Sigmoid colon (tissue), 7 donors: ENCODE results near the gene ACSM4. TPM values are rescaled to one million over a fixed set of nuclear protein-coding genes. Genes with fewer than 3 reads are reported as not detected.

Source experiments
- DNase-seq: peaks from one replicate; pipeline ENCODE4 v3.0.0-alpha.2; 2019
- H3K27ac ChIP-seq, 4 donors: fragments of 200-600 bp; sonication (generic); one replicate each; pipeline ENCODE4 v1.5.1; 2016 to 2019; ENCODE audit warnings: mild to moderate bottlenecking in 1 of 4
- H3K27me3 ChIP-seq, 3 donors: fragments of 200-600 bp; sonication (generic); one replicate each; pipeline ENCODE4 v1.5.1; 2019; ENCODE audit warnings: mild to moderate bottlenecking in 1 of 3
- H3K36me3 ChIP-seq, 4 donors: fragments of 200-600 bp; sonication (generic); one replicate each; pipeline ENCODE4 v1.5.1; 2016 to 2019
- H3K4me1 ChIP-seq, 4 donors: fragments of 200-600 bp; sonication (generic); one replicate each; pipeline ENCODE4 v1.5.1; 2017 to 2019
- H3K4me3 ChIP-seq, 4 donors: fragments of 200-600 bp; sonication (generic); one replicate each; pipeline ENCODE4 v1.5.1; 2017 to 2019; ENCODE audit warnings: mild to moderate bottlenecking in 2 of 4, moderate library complexity in 1 of 4
- H3K9me3 ChIP-seq, 4 donors: fragments of 200-600 bp in 3 of 4; sonication (generic) in 3 of 4; one replicate each; pipeline versions ENCODE4 v1.5.1 to v1.6.1; 2013 to 2019
- EP300 ChIP-seq, 4 donors: sonication (generic); formaldehyde crosslinking; IDR thresholded peaks; one replicate each; pipeline ENCODE4 v1.6.1; 2017; ENCODE audit warnings: antibody characterized with exemption in 4 of 4
- POLR2A ChIP-seq, 2 donors: fragments of 450-650 bp; IDR thresholded peaks; one replicate each; pipeline ENCODE4 v1.6.1; 2016; ENCODE audit warnings: antibody characterized with exemption in 2 of 2, mild to moderate bottlenecking in 2 of 2, moderate library complexity in 2 of 2
- POLR2AphosphoS5 ChIP-seq, 4 donors: sonication (generic); formaldehyde crosslinking; IDR thresholded peaks; one replicate each; pipeline ENCODE4 v1.6.1; 2017; ENCODE audit warnings: antibody characterized with exemption in 4 of 4
- WGBS, 2 donors: extraction: QIAGEN DNeasy Blood & Tissue Kit; methylation state at CpG; one replicate each; pipeline ENCODE4 v1.1.7; 2013; 5-methylcytosine and 5-hydroxymethylcytosine counted together
- intact Hi-C: fragments of 100-400 bp; cut with DNase I; formaldehyde crosslinking; loops from one replicate; pipeline ENCODE4 v1.15.1; 2023
- polyA plus RNA-seq, 3 donors: library from polyadenylated mRNA; stranded (reverse); fragments of 200-250 nt; gene quantifications; one replicate each; pipeline ENCODE4 v1.2.3, GENCODE V29; 2013
- total RNA-seq, 4 donors: library from RNA; depleted of rRNA; stranded (reverse); fragments of >200 nt; gene quantifications; one replicate each; pipeline ENCODE4 v1.1.0, GENCODE V29; 2016
- TF ChIP-seq, protein P1 (sequence below), 4 experiments: fragments of 450-650 bp in 3 of 4; fragments of 200-600 bp in 1 of 4; IDR thresholded peaks; one replicate each; pipeline ENCODE4 v1.5.1; 2016 to 2019; ENCODE audit warnings: antibody characterized with exemption in 4 of 4, mild to moderate bottlenecking in 3 of 4, moderate library complexity in 2 of 4
- donor health status: healthy with polysubstance abuse.
- donor health status: Bipolar disorder and iron deficiency.
- donor health status: healthy.

ACSM4 gene
- total and polyA plus RNA-seq, 7 donors = not detected

DNA sequence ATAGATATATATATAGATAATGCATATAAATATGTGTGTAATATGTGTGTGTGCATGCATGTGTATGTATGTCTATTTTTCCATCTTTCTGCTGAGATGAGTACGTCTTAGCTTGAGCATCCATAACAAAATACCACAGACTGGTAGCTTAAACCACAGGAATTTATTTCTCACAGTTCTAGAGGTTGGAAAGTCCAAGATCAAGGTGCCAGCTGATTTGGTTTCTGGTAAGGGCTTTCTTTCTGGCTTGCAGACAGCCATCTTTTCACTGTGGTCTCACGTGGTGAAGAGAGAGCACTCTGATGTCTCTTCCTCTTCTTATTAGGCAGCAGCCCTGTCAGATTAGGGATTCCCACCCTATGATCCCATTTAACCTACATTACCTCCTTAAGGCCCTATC is 47.3 kb downstream of the ACSM4 start:
- Histone ChIP-seq H3K9me3 (no peaks in the 10 kb centered on the region), H3K4me3 (no peak overlapping the region), H3K27me3 (no peaks in the 10 kb centered on the region), H3K27ac (no peak overlapping the region), H3K36me3 (no peaks in the 10 kb centered on the region), H3K4me1 (no peaks in the 10 kb centered on the region)
- intact Hi-C loops = no loop called here
- no peak for TF ChIP-seq POLR2AphosphoS5 (IDR thresholded peaks at IDR 0.05)
- TF ChIP-seq EP300 (IDR thresholded peaks at IDR 0.05) = no peak
- TF ChIP-seq POLR2A (IDR thresholded peaks at IDR 0.05) = no peak
- TF ChIP-seq, protein P1, sequence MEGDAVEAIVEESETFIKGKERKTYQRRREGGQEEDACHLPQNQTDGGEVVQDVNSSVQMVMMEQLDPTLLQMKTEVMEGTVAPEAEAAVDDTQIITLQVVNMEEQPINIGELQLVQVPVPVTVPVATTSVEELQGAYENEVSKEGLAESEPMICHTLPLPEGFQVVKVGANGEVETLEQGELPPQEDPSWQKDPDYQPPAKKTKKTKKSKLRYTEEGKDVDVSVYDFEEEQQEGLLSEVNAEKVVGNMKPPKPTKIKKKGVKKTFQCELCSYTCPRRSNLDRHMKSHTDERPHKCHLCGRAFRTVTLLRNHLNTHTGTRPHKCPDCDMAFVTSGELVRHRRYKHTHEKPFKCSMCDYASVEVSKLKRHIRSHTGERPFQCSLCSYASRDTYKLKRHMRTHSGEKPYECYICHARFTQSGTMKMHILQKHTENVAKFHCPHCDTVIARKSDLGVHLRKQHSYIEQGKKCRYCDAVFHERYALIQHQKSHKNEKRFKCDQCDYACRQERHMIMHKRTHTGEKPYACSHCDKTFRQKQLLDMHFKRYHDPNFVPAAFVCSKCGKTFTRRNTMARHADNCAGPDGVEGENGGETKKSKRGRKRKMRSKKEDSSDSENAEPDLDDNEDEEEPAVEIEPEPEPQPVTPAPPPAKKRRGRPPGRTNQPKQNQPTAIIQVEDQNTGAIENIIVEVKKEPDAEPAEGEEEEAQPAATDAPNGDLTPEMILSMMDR (IDR thresholded peaks at IDR 0.05) = no peak
- DNase-seq = no peak
- WGBS, 2 donors = 53 to 66% methylated on average over 2 of the region's 2 CpGs

DNA sequence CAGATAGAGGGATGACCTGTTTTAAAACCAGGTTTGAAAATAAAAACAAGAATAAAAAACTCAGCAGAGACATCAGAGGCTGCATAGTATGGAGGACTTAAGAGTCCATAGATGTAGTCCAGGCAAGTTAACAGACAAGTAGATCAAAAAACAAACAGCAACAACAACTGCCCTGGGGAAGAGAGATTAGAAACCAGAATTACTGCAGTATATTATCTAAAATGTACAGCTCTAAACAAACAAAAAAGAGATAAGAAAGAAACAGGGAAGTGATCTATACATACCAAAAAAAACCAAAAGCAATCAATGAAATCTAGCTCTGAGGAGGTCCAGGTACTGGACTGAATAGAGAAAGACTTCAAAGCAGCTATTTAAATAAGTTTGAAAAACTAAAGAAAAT is 48.8 kb downstream of the ACSM4 start:
- Histone ChIP-seq H3K27me3 (no peaks in the 10 kb centered on the region), H3K9me3 (no peaks in the 10 kb centered on the region), H3K36me3 (no peaks in the 10 kb centered on the region), H3K27ac (no peak overlapping the region), H3K4me3 (no peak overlapping the region), H3K4me1 (no peaks in the 10 kb centered on the region)
- TF ChIP-seq EP300 (IDR thresholded peaks at IDR 0.05) (no peak), POLR2AphosphoS5 (IDR thresholded peaks at IDR 0.05) (no peak), POLR2A (IDR thresholded peaks at IDR 0.05) (no peak)
- TF ChIP-seq, protein P1 (IDR thresholded peaks at IDR 0.05) = no peak
- DNase-seq = no peak
- intact Hi-C loops = no loop called here

DNA sequence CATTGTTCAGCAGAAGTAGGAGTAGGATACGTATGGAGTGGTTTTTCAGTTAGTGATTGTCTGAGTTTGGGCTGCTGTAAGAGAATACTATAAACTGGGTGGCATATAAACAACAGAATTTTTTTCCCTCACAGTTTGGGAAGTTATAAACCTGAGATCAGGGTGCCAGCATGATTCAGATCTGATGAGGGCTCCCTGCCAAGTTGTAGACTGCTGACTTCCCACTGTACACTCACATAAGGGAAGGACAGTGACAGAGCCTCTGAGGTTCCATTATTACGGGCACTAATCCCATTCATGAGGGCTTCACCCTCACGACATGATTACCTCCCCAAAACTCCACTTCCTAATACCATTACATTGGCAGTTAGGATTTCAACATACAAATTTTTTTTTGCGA is 50.7 kb downstream of the ACSM4 start:
- no peaks in the 10 kb centered on the region for H3K27me3 ChIP-seq
- H3K36me3 ChIP-seq = no peaks in the 10 kb centered on the region
- 51 to 83% methylated on average over 4 of the region's 4 CpGs for WGBS, 2 donors
- intact Hi-C loops = no loop called here
- no peak overlapping the region for H3K4me3 ChIP-seq
- TF ChIP-seq POLR2A (IDR thresholded peaks at IDR 0.05) (no peak), EP300 (IDR thresholded peaks at IDR 0.05) (no peak), POLR2AphosphoS5 (IDR thresholded peaks at IDR 0.05) (no peak)
- TF ChIP-seq, protein P1 (IDR thresholded peaks at IDR 0.05) = no peak
- H3K9me3 ChIP-seq = no peaks in the 10 kb centered on the region
- no peak overlapping the region for H3K27ac ChIP-seq
- H3K4me1 ChIP-seq = no peaks in the 10 kb centered on the region
- no peak for DNase-seq

DNA sequence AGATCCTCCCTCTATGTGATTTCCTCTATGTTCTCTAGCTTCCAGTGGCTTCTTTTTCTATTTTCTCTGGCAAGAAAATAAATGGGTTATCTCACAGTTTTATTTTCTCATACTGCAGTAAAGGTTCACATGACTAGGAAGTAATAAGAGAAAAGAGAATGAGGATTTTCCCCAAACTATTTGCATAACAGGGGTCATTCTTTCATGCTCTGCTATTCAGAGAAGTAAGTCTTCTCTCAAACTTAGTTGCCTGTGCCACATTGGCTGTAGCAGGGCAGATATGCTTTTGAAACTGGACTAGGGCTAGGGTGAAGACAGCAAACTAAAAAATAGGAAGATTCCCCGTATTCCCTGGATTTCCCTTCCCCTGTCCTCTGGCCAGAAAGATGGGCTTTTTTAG is 57.4 kb downstream of the ACSM4 start:
- intact Hi-C loops = no loop called here
- Histone ChIP-seq H3K27ac (no peak overlapping the region), H3K4me1 (no peaks in the 10 kb centered on the region), H3K27me3 (no peaks in the 10 kb centered on the region), H3K36me3 (no peaks in the 10 kb centered on the region), H3K9me3 (no peaks in the 10 kb centered on the region), H3K4me3 (no peak overlapping the region)
- 82 to 92% methylated on average over 1 of the region's 1 CpG for WGBS, 2 donors
- TF ChIP-seq EP300 (IDR thresholded peaks at IDR 0.05) (no peak), POLR2AphosphoS5 (IDR thresholded peaks at IDR 0.05) (no peak), POLR2A (IDR thresholded peaks at IDR 0.05) (no peak)
- TF ChIP-seq, protein P1 (IDR thresholded peaks at IDR 0.05) = no peak
- DNase-seq = no peak

DNA sequence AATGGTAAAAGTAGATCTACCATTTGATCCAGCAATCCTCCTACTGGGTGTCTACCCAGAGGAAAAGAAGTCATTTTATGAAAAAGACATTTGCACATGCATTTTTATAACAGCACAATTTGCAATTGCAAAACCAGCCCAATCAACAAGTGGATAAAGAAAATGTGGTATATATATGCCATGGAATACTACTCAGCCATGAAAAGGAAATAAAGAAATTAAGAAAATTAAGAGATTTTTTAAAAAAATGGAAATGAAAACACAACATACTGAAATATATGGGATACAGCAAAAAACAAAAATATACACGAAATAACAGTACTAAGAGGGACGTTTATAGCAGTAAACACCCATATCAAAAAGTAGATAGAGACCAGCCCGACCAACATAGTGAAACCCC is 58.9 kb downstream of the ACSM4 start:
- H3K4me1 ChIP-seq = no peaks in the 10 kb centered on the region
- WGBS, 2 donors = 79 to 90% methylated on average over 3 of the region's 3 CpGs
- no peaks in the 10 kb centered on the region for H3K36me3 ChIP-seq

More for the DNA sequence above, 58.9 kb downstream of the ACSM4 start:
- Histone ChIP-seq H3K27ac (no peak overlapping the region), H3K9me3 (no peaks in the 10 kb centered on the region), H3K27me3 (no peaks in the 10 kb centered on the region), H3K4me3 (no peak overlapping the region)
- DNase-seq = no peak
- intact Hi-C loops = no loop called here
- TF ChIP-seq POLR2A (IDR thresholded peaks at IDR 0.05) (no peak), EP300 (IDR thresholded peaks at IDR 0.05) (no peak), POLR2AphosphoS5 (IDR thresholded peaks at IDR 0.05) (no peak)
- TF ChIP-seq, protein P1 (IDR thresholded peaks at IDR 0.05) = no peak
